Skeletal muscle satellite cell (primary cell): ENCODE results near the gene REG4.

Experiments
- H3K27me3 ChIP-seq: 2 replicates; pipeline ENCODE4 v1.7.0; 2013; ENCODE audit warnings: low read length; ENCODE audit not compliant: control insufficient read depth, insufficient read depth
- H3K36me3 ChIP-seq: 2 replicates; pipeline ENCODE4 v1.7.0; 2013; ENCODE audit warnings: mild to moderate bottlenecking, control low read depth, low read length; ENCODE audit not compliant: insufficient read depth
- H3K4me1 ChIP-seq: 2 replicates; pipeline ENCODE4 v1.7.0; 2013; ENCODE audit warnings: low read length; ENCODE audit not compliant: control insufficient read depth, insufficient read depth
- H3K4me2 ChIP-seq: 2 replicates; pipeline ENCODE4 v1.7.0; 2013; ENCODE audit warnings: mild to moderate bottlenecking, low read length
- H3K4me3 ChIP-seq: 2 replicates; pipeline ENCODE4 v1.7.0; 2013; ENCODE audit warnings: low read length
- H3K9ac ChIP-seq: 2 replicates; pipeline ENCODE4 v1.7.0; 2013; ENCODE audit warnings: mild to moderate bottlenecking, low read depth, low read length, moderate library complexity
- H3K9me3 ChIP-seq: replicated peaks from 2 replicates; pipeline ENCODE4 v1.7.0; 2013; ENCODE audit warnings: mild to moderate bottlenecking, control low read depth, low read length

REG4 gene

GRCh38 chr1:119758584-119758983, 52.7 kb downstream of the REG4 start:
- H3K27me3 ChIP-seq, result peaks cover 14% of the 10 kb centered on the region
- H3K4me1 ChIP-seq, result no peaks in the 10 kb centered on the region
- H3K9ac ChIP-seq, result no peak overlapping the region
- H3K9me3 ChIP-seq, result no peaks in the 10 kb centered on the region
- H3K36me3 ChIP-seq, result no peaks in the 10 kb centered on the region
- H3K4me3 ChIP-seq, result no peak overlapping the region
- no peak overlapping the region for H3K4me2 ChIP-seq

GRCh38 chr1:119752592-119752991, 58.7 kb downstream of the REG4 start:
- Histone ChIP-seq H3K4me3 (no peak overlapping the region), H3K4me1 (no peaks in the 10 kb centered on the region), H3K9ac (no peak overlapping the region), H3K27me3 (peaks cover 30% of the 10 kb centered on the region), H3K4me2 (no peak overlapping the region), H3K36me3 (no peaks in the 10 kb centered on the region), H3K9me3 (no peaks in the 10 kb centered on the region)

- no peak overlapping the region for H3K4me2 ChIP-seq
- H3K4me3 ChIP-seq, result no peak overlapping the region
- H3K27me3 ChIP-seq, result peaks cover 22% of the 10 kb centered on the region
- no peak overlapping the region for H3K9ac ChIP-seq
- no peaks in the 10 kb centered on the region for H3K9me3 ChIP-seq
- H3K36me3 ChIP-seq, result no peaks in the 10 kb centered on the region
- no peaks in the 10 kb centered on the region for H3K4me1 ChIP-seq
These were observed 63.2 kb downstream of the REG4 start for GRCh38 chr1:119748040-119748439.

GRCh38 chr1:119747451-119747850, 63.8 kb downstream of the REG4 start:
- H3K27me3 ChIP-seq, result peaks cover 22% of the 10 kb centered on the region
- H3K36me3 ChIP-seq, result no peaks in the 10 kb centered on the region
- H3K9ac ChIP-seq, result no peak overlapping the region
- no peak overlapping the region for H3K4me2 ChIP-seq
- H3K4me1 ChIP-seq, result peaks cover 2% of the 10 kb centered on the region
- no peak overlapping the region for H3K4me3 ChIP-seq
- no peaks in the 10 kb centered on the region for H3K9me3 ChIP-seq

- peaks cover 7% of the 10 kb centered on the region for H3K27me3 ChIP-seq
- H3K9ac ChIP-seq, result no peak overlapping the region
- no peak overlapping the region for H3K4me2 ChIP-seq
- H3K36me3 ChIP-seq, result no peaks in the 10 kb centered on the region
- H3K9me3 ChIP-seq, result no peaks in the 10 kb centered on the region
- H3K4me1 ChIP-seq, result peaks cover 6% of the 10 kb centered on the region
- no peak overlapping the region for H3K4me3 ChIP-seq
These were observed 66.2 kb downstream of the REG4 start for GRCh38 chr1:119745034-119745433.

GRCh38 chr1:119744598-119744942, 66.7 kb downstream of the REG4 start:
- H3K4me2 ChIP-seq, result no peak overlapping the region
- H3K4me1 ChIP-seq, result peaks cover 6% of the 10 kb centered on the region

More at GRCh38 chr1:119744598-119744942, 66.7 kb downstream of the REG4 start:
- no peak overlapping the region for H3K4me3 ChIP-seq
- peaks cover 2% of the 10 kb centered on the region for H3K27me3 ChIP-seq
- H3K9ac ChIP-seq, result no peak overlapping the region
- H3K9me3 ChIP-seq, result no peaks in the 10 kb centered on the region
- no peaks in the 10 kb centered on the region for H3K36me3 ChIP-seq
